ENCODE data around the gene WDR37. TPM values are rescaled to one million over a fixed set of nuclear protein-coding genes. Genes with fewer than 3 reads are reported as not detected.

The WDR37 gene
- total and polyA plus RNA-seq, 10 donors: 8.4 to 60.6 (median 33.9) TPM

- no peaks in the 10 kb centered on the region for H3K9me3 ChIP-seq
- no peak overlapping the region for H3K4me3 ChIP-seq
- H3K4me1 ChIP-seq: no peaks in the 10 kb centered on the region
- H3K27ac ChIP-seq: no peak overlapping the region
- intact Hi-C loops (cut with DNase I; ENCODE audit: low total_unique reads): no loop called here
- no peaks in the 10 kb centered on the region for H3K27me3 ChIP-seq (replicated peaks in 1 of 7)
- DNase-seq: peak; percentile 25
- WGBS, 5 donors: 87 to 94% (median 90%) methylated on average over 21 to 23 of the region's 23 CpGs
- H3K36me3 ChIP-seq: no peaks in the 10 kb centered on the region
- no peak for TF ChIP-seq POLR2A (IDR thresholded peaks at IDR 0.05)
- no peak for TF ChIP-seq POLR2AphosphoS5 (IDR thresholded peaks at IDR 0.05)
- TF ChIP-seq CTCF (IDR thresholded peaks at IDR 0.05 in 8 of 11, conservative IDR thresholded peaks at IDR 0.05 in 3 of 11): no peak
Observed at GRCh38 chr10:1175956-1176565, 119.9 kb downstream of the WDR37 start.

- peaks cover 0 to 4% (median 0%) of the 10 kb centered on the region in 7 donors for H3K27me3 ChIP-seq (replicated peaks in 1 of 7)
- H3K4me3 ChIP-seq: no peak overlapping the region
- no peak for DNase-seq
- intact Hi-C loops (cut with DNase I; ENCODE audit: low total_unique reads): no loop called here
- H3K27ac ChIP-seq: no peak overlapping the region
- H3K9me3 ChIP-seq: no peaks in the 10 kb centered on the region
- 82 to 92% (median 88%) methylated on average over 7 to 9 of the region's 9 CpGs for WGBS, 5 donors
- H3K4me1 ChIP-seq: no peaks in the 10 kb centered on the region
- no peaks in the 10 kb centered on the region for H3K36me3 ChIP-seq
- TF ChIP-seq POLR2A (IDR thresholded peaks at IDR 0.05): no peak
- no peak for TF ChIP-seq POLR2AphosphoS5 (IDR thresholded peaks at IDR 0.05)
- no peak for TF ChIP-seq CTCF (IDR thresholded peaks at IDR 0.05 in 8 of 11, conservative IDR thresholded peaks at IDR 0.05 in 3 of 11)
Observed at GRCh38 chr10:1177936-1178335, 121.8 kb downstream of the WDR37 start.

GRCh38 chr10:1178506-1178905 is 122.3 kb downstream of the WDR37 start:
- Histone ChIP-seq H3K4me1 (no peaks in the 10 kb centered on the region), H3K27ac (no peak overlapping the region), H3K27me3 (replicated peaks in 1 of 7) (peaks cover 0 to 6% (median 0%) of the 10 kb centered on the region in 7 donors), H3K36me3 (no peaks in the 10 kb centered on the region), H3K9me3 (no peaks in the 10 kb centered on the region), H3K4me3 (no peak overlapping the region)
- intact Hi-C loops (cut with DNase I; ENCODE audit: low total_unique reads): no loop called here
- 81 to 95% (median 88%) methylated on average over 15 to 16 of the region's 16 CpGs for WGBS, 5 donors
- TF ChIP-seq POLR2A (IDR thresholded peaks at IDR 0.05): no peak
- peak; percentile 36 for DNase-seq

GRCh38 chr10:1179346-1180070 is 123.3 kb downstream of the WDR37 start:
- H3K9me3 ChIP-seq: no peaks in the 10 kb centered on the region
- peak; percentile 46 for DNase-seq
- 74 to 88% (median 84%) methylated on average over 20 of the region's 20 CpGs for WGBS, 5 donors
- no peak overlapping the region for H3K27ac ChIP-seq
- TF ChIP-seq POLR2A (IDR thresholded peaks at IDR 0.05) (no peak), CTCF (IDR thresholded peaks at IDR 0.05 in 8 of 11, conservative IDR thresholded peaks at IDR 0.05 in 3 of 11) (no peak), POLR2AphosphoS5 (IDR thresholded peaks at IDR 0.05) (no peak)
- H3K4me3 ChIP-seq: no peak overlapping the region
- intact Hi-C loops (cut with DNase I; ENCODE audit: low total_unique reads): no loop called here
- no peaks in the 10 kb centered on the region for H3K36me3 ChIP-seq
- H3K27me3 ChIP-seq (replicated peaks in 1 of 7): peaks cover 0 to 12% (median 0%) of the 10 kb centered on the region in 7 donors
- H3K4me1 ChIP-seq: no peaks in the 10 kb centered on the region
